ENCODE results near the gene TNRC6C.
A peak's percentile ranks its signal among the peaks of the same experiment; 100 is the strongest.

TNRC6C gene

GRCh38 chr17:78125976-78126894 lies 167.7 kb downstream of the TNRC6C start:
- DNase-seq (ENCODE audit: low read depth), result no peak

GRCh38 chr17:78126895-78127238 lies 168.4 kb downstream of the TNRC6C start:
- DNase-seq (ENCODE audit: low read depth), result no peak

DNA sequence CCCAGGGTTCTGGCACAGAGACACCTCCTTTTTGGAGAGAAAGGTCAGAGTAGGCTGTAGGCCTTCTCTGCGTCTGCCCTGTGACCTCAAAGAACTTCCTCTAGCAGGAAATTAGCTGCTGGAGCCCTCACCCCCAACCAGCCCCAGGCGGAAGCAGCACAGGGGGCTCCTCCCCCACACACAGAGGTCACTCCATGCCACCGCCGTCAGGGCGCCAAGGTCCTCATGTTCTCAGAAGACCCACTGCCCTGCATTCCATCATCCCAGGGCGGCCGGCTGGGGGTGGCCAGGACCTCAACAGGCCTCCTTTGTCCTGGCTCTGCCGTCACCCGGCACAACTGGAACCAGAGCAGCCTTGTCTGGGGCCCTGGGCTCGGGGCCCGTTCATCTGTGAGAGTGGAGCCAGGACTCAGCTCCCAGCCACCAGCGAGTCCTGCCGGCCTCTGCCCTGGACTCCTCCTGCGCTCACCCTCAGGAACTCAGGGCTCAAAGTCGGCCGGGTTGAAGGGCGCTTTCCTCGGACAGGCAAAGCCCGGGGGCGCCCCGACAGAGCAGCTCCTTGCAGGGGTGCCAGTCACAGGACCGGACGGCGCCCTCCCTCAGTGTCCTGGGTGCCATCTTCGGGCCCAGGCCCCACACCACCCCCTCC lies 168.9 kb downstream of the TNRC6C start:
- DNase-seq (ENCODE audit: low read depth), result no peak

DNA sequence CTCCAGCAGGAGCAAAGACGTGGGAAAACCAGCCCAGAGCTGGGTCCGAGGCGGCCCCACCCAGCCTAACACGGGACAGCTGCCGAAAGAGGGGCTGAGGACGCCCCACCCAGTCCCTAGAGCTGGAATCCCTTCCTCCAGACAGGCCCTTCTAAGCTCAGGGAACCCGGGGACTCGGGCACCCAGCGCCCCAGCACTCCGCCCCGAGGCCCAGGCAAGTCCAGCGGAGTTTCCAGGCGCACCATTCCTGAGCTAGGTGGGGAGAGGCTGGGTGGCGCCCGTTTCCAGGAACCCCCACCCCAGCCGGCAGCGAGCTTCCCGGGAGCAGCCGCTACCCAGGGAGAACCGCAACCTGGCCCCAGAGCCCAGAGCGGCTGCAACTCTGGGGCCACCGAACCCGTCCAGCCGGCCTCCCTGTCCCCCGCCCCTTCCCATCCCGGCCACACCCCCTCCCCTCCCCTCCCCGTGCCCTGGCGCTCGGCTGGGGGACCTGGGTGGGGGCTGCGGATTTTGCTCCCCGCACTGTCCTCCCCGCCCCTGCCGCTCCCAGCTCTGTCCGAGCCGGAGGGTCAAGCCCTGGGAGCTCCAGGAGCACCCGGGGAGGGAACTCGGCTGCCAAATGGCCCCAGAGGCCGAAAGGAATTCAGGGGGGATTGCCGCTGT lies 169.5 kb downstream of the TNRC6C start:
- DNase-seq (ENCODE audit: low read depth), result no peak

GRCh38 chr17:78128551-78129350 lies 170.2 kb downstream of the TNRC6C start, which contains the start of gene TMC6:
TMC6 (minus strand) TSS chr17:78128755; CDS start chr17:78126832, 1,923 bp downstream.
- peak; percentile 59 for DNase-seq (ENCODE audit: low read depth)

GRCh38 chr17:78129351-78130089 lies 171.0 kb downstream of the TNRC6C start:
- no peak for DNase-seq (ENCODE audit: low read depth)

GRCh38 chr17:78130090-78130436 lies 171.6 kb downstream of the TNRC6C start:
- no peak for DNase-seq (ENCODE audit: low read depth)

GRCh38 chr17:78130437-78131101 lies 172.1 kb downstream of the TNRC6C start, which contains the start of gene TMC8:
TMC8 (plus strand) TSS chr17:78130771; CDS start chr17:78131589, 818 bp downstream.
- DNase-seq (ENCODE audit: low read depth), result no peak

DNA sequence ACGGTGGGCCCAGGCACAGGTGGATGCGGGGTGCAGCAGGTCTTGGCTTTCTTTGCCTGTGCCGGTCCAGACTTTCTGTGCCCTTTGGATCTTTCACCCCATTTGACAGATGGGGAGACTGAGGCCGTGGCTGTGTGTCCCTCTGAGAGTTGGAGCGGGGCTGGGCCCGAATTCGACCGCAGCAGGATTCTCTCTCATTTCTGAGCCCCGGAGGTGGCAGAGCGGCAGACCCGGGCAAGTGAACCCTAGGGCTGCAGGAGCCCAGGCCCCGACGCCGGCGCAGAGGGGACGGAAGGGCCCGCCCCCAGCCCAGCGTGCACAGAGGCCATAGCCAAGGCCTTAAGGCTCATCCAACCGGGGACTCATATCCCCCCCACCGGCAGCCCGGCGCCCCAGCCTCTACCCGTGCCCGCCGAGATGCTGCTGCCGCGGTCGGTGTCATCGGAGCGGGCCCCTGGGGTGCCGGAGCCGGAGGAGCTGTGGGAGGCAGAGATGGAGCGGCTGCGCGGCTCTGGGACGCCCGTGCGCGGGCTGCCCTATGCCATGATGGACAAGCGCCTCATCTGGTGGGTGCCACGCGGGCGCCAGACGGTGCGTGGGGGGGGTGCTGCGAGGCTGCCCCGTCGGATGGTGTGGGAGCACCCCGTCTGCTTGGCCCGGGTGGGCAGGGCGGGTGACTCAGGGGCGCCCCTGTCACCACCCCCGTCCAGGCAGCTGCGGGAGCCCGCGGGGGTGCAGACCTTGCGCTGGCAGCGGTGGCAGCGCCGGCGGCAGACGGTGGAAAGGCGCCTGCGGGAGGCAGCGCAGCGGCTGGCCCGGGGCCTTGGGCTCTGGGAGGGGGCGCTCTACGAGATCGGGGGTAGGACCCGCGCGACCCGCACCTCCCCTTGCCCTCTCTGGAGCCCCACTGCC lies 172.9 kb downstream of the TNRC6C start:
- DNase-seq (ENCODE audit: low read depth), result peak; percentile 73

DNA sequence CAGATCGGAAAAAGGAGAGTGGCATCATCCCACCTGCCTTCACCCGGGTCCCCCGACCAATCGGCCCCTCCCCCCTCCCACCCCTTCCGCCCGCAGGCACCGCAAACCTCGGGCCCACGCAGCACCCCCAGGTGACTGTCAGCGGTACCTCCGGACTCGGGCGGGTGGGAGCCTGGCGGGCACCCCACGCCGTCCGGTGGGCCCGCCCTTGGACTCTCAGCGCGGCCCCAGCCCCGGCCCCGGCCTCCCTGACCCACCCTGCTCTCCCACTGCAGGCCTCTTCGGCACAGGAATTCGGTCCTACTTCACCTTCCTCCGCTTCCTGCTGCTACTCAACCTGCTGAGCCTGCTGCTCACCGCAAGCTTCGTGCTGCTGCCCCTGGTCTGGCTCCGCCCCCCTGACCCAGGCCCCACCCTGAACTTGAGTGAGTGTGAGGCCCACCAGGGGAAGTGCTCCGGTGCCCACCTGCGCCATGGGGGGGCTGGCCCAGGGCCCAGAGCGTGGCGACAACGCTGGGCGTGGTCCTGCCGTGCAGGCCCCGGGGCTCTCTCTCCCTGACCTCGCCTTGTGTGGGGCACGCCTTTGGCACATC lies 173.7 kb downstream of the TNRC6C start:
- DNase-seq (ENCODE audit: low read depth), result peak; percentile 67

DNA sequence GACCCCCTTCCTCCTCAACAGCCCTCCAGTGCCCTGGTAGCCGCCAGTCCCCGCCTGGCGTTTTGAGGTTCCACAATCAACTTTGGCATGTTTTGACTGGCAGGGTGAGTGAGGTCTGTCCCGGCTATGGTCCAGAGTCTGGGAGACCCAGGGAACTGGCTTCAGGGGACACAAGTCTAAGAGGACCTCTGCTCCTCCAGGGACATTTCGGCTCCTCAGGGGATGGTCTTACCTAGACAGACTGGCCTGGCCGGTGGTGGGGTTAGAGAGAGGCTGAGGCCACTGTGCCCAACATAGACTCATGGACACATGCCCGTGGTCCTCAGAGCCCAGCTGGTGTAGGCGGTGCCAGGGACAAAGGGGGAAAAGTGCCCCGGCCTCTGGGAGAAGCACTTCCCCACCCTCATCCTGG lies 174.3 kb downstream of the TNRC6C start:
- DNase-seq (ENCODE audit: low read depth), result no peak

DNA sequence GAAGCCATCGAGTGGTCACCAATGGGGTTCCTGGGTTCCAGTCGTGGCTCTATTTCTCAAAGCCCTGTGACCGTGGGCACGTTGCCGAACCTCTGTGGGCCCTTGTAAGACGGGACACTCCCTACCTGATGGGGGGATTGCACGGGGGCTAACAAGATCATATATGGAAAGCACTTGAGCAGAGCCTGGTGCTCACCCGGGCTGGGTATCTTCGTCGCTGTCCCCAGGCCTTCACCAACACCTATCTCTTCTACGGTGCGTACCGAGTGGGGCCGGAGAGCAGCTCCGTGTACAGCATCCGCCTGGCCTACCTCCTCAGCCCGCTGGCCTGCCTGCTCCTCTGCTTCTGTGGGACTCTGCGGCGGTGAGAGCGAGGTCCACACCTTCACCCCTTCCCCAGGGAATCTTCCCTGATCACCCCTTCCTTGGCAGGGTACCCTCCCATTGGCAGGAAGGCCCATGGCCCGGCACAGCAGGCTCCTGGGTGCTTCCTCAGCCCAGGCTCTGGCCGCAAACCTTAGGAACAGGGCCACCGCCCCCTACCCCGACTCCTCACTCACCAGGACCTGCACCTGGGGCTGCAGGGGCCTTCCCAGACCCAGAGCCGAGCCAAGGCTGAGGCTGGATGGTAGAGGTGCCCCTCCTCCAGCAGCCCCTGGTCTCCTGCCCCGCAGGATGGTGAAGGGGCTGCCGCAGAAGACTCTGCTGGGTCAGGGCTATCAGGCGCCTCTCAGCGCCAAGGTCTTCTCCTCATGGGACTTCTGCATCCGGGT lies 174.9 kb downstream of the TNRC6C start:
- no peak for DNase-seq (ENCODE audit: low read depth)

GRCh38 chr17:78133971-78134898 lies 175.7 kb downstream of the TNRC6C start:
- peak; percentile 62 for DNase-seq (ENCODE audit: low read depth)

DNA sequence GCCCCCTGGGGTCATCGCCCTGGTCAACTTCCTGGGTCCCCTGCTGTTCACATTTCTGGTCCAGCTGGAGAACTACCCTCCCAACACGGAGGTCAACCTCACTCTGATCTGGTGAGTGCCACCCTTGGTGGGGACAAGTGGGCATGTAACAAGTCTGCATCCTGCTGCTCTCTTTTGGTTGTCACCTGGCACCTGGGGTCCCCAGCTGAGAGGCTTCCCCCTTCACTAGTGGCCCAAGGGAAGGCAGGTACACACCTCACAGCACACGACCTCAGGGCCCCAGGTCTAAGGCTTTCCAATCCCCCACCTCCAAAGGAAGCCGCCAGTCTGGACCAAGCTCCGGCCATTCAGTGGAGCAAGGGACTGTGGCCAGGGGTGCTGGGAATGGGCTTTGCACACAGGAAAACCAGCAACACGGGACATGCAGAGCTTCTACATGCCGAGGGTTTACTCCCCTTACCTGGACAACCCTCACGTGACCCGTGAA lies 176.4 kb downstream of the TNRC6C start:
- DNase-seq (ENCODE audit: low read depth), result no peak

GRCh38 chr17:78135858-78136500 lies 177.5 kb downstream of the TNRC6C start:
- no peak for DNase-seq (ENCODE audit: low read depth)

GRCh38 chr17:78137392-78138203 lies 179.1 kb downstream of the TNRC6C start:
- no peak for DNase-seq (ENCODE audit: low read depth)
